Keratinocyte (primary cell): ENCODE results near the gene KIRREL2. TPM values are rescaled to one million over a fixed set of nuclear protein-coding genes. Genes with fewer than 3 reads are reported as not detected.

Experiments used
- DNase-seq: peaks from one replicate; pipeline ENCODE4 v3.0.0-alpha.2; 2011; ENCODE audit warnings: low read depth, missing footprints, low spot score
- FAIRE-seq: peaks from 2 replicates; lab custom pipeline; 2011; peaks lifted over from hg19 to GRCh38; lab: Jason Lieb, UNC
- H2AFZ ChIP-seq: 2 replicates; pipeline ENCODE4 v1.6.0; 2012; ENCODE audit warnings: low read length, control low read depth, inconsistent platforms; ENCODE audit not compliant: control insufficient read depth
- H3K27ac ChIP-seq: 2 replicates; pipeline ENCODE4 v1.5.1; 2011; ENCODE audit warnings: low read length; ENCODE audit not compliant: control insufficient read depth, insufficient read depth
- H3K27me3 ChIP-seq: 3 replicates; pipeline ENCODE4 v1.6.0; 2011; ENCODE audit warnings: low read length; ENCODE audit not compliant: control insufficient read depth, insufficient read depth; ENCODE audit errors: extremely low read depth
- H3K36me3 ChIP-seq, 2 experiments: 2 replicates in 1 of 2; 3 replicates in 1 of 2; pipeline ENCODE4 v1.5.1; 2011; ENCODE audit warnings: low read length in 2 of 2, mild to moderate bottlenecking in 1 of 2; ENCODE audit not compliant: control insufficient read depth in 2 of 2, insufficient read depth in 2 of 2; ENCODE audit errors: extremely low read depth in 1 of 2
- H3K4me1 ChIP-seq: 3 replicates; pipeline ENCODE4 v1.5.1; 2011; ENCODE audit warnings: low read length; ENCODE audit not compliant: control insufficient read depth, insufficient read depth; ENCODE audit errors: extremely low read depth
- H3K4me2 ChIP-seq: 3 replicates; pipeline ENCODE4 v1.6.0; 2011; ENCODE audit warnings: low read depth, low read length; ENCODE audit not compliant: control insufficient read depth, insufficient read depth; ENCODE audit errors: extremely low read depth
- H3K4me3 ChIP-seq, 3 experiments: fragments of 200-600 bp in 1 of 3; sonication (generic) in 1 of 3; 2 replicates in 2 of 3; 3 replicates in 1 of 3; pipeline ENCODE4 v1.5.1; 2011 to 2016; ENCODE audit warnings: low read length in 3 of 3, mild to moderate bottlenecking in 3 of 3, control low read depth in 2 of 3, inconsistent platforms in 1 of 3, low read depth in 1 of 3, mixed read lengths in 1 of 3, mixed run types in 1 of 3, moderate library complexity in 1 of 3; ENCODE audit not compliant: control insufficient read depth in 2 of 3, insufficient read depth in 2 of 3; ENCODE audit errors: extremely low read depth in 1 of 3
- H3K79me2 ChIP-seq: 2 replicates; pipeline ENCODE4 v1.6.0; 2012; ENCODE audit warnings: low read length; ENCODE audit not compliant: control insufficient read depth, insufficient read depth
- H3K9ac ChIP-seq: 3 replicates; pipeline ENCODE4 v1.6.0; 2011; ENCODE audit warnings: low read length; ENCODE audit not compliant: control insufficient read depth, insufficient read depth; ENCODE audit errors: extremely low read depth
- H3K9me1 ChIP-seq: 3 replicates; pipeline ENCODE4 v1.6.0; 2011; ENCODE audit warnings: low read length; ENCODE audit not compliant: control insufficient read depth, insufficient read depth; ENCODE audit errors: extremely low read depth
- H3K9me3 ChIP-seq: 2 replicates; pipeline ENCODE4 v1.5.1; 2012; ENCODE audit warnings: low read depth, low read length; ENCODE audit not compliant: control insufficient read depth
- H4K20me1 ChIP-seq: 3 replicates; pipeline ENCODE4 v1.6.0; 2011; ENCODE audit warnings: low read length; ENCODE audit not compliant: control insufficient read depth, insufficient read depth; ENCODE audit errors: extremely low read depth
- EZH2 ChIP-seq: IDR thresholded peaks from one replicate; pipeline ENCODE4 v1.6.1; 2012; ENCODE audit warnings: inconsistent platforms, mild to moderate bottlenecking, low read length, moderate library complexity
- dilution Hi-C: fragments of 300-500 bp; cut with MboI; formaldehyde crosslinking; loops from one replicate; pipeline ENCODE4 v1.7.0; 2020; ENCODE audit warnings: low sequenced_read_pairs; ENCODE audit not compliant: extremely low pct_ligation_motif_present
- polyA plus RNA-seq, 5 experiments: library from polyadenylated mRNA; depleted of rRNA in 3 of 5; stranded (reverse) in 3 of 5; stranded (forward) in 1 of 5; unstranded in 1 of 5; fragments of >200 nt; gene quantifications; 1 replicate in 1 of 5; 2 replicates in 3 of 5; 3 replicates in 1 of 5; pipeline versions ENCODE4 v1.2.1 to v1.2.3, GENCODE V29; 2011 to 2012; ENCODE audit warnings: missing spikeins in 2 of 5, low read depth in 1 of 5, low replicate concordance in 1 of 5
- TF ChIP-seq, protein P1 (sequence below), 3 experiments: IDR thresholded peaks in 1 of 3; conservative IDR thresholded peaks in 1 of 3; optimal IDR thresholded peaks in 1 of 3; 2 replicates in 2 of 3; 3 replicates in 1 of 3; pipeline versions ENCODE3 to v1.5.1; 2011; ENCODE audit warnings: low read length in 3 of 3, mild to moderate bottlenecking in 3 of 3, moderate library complexity in 2 of 3, control low read depth in 1 of 3, inconsistent platforms in 1 of 3; ENCODE audit not compliant: insufficient read depth in 2 of 3; ENCODE audit errors: extremely low read depth in 1 of 3

KIRREL2 gene
- polyA plus RNA-seq, 1 donor (not counting 4 experiments of a cell fraction or from before 2014, with no cell fraction given), result not detected

- H4K20me1 ChIP-seq, result no peaks in the 10 kb centered on the region
- no peak overlapping the region for H2AFZ ChIP-seq
- no peak overlapping the region for H3K4me2 ChIP-seq
- FAIRE-seq, result no peak
- no peak overlapping the region for H3K4me3 ChIP-seq
- H3K4me1 ChIP-seq, result peaks cover 6% of the 10 kb centered on the region
- TF ChIP-seq EZH2, result no peak
- TF ChIP-seq, protein P1, sequence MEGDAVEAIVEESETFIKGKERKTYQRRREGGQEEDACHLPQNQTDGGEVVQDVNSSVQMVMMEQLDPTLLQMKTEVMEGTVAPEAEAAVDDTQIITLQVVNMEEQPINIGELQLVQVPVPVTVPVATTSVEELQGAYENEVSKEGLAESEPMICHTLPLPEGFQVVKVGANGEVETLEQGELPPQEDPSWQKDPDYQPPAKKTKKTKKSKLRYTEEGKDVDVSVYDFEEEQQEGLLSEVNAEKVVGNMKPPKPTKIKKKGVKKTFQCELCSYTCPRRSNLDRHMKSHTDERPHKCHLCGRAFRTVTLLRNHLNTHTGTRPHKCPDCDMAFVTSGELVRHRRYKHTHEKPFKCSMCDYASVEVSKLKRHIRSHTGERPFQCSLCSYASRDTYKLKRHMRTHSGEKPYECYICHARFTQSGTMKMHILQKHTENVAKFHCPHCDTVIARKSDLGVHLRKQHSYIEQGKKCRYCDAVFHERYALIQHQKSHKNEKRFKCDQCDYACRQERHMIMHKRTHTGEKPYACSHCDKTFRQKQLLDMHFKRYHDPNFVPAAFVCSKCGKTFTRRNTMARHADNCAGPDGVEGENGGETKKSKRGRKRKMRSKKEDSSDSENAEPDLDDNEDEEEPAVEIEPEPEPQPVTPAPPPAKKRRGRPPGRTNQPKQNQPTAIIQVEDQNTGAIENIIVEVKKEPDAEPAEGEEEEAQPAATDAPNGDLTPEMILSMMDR (optimal IDR thresholded peaks at IDR 0.05 in 1 of 3, IDR thresholded peaks at IDR 0.05 in 1 of 3, conservative IDR thresholded peaks at IDR 0.05 in 1 of 3; ENCODE audit: extremely low read depth in 1 of 3, insufficient read depth in 2 of 3, low read length in 3 of 3), result no peak
- peaks cover 19% of the 10 kb centered on the region for H3K79me2 ChIP-seq
- no peaks in the 10 kb centered on the region for H3K27me3 ChIP-seq
- no peak for DNase-seq
- peaks cover 7 to 25% of the 10 kb centered on the region in 2 experiments for H3K36me3 ChIP-seq
- no peak overlapping the region for H3K9ac ChIP-seq
- H3K9me1 ChIP-seq, result no peaks in the 10 kb centered on the region
- dilution Hi-C loops, result no loop called here
- no peak overlapping the region for H3K27ac ChIP-seq
- H3K9me3 ChIP-seq, result no peaks in the 10 kb centered on the region
Measured at GRCh38 chr19:35895911-35896642, 39.4 kb downstream of the KIRREL2 start.

- H4K20me1 ChIP-seq, result no peaks in the 10 kb centered on the region
- no peaks in the 10 kb centered on the region for H3K27me3 ChIP-seq
- H3K79me2 ChIP-seq, result peaks cover 19% of the 10 kb centered on the region
- DNase-seq, result no peak
- peaks cover 7 to 25% of the 10 kb centered on the region in 2 experiments for H3K36me3 ChIP-seq
- no peak for FAIRE-seq
- no peak for TF ChIP-seq EZH2
- TF ChIP-seq, protein P1 (optimal IDR thresholded peaks at IDR 0.05 in 1 of 3, IDR thresholded peaks at IDR 0.05 in 1 of 3, conservative IDR thresholded peaks at IDR 0.05 in 1 of 3; ENCODE audit: extremely low read depth in 1 of 3, insufficient read depth in 2 of 3, low read length in 3 of 3), result no peak
- no peaks in the 10 kb centered on the region for H3K9me1 ChIP-seq
- no peaks in the 10 kb centered on the region for H3K9me3 ChIP-seq
- no peak overlapping the region for H2AFZ ChIP-seq
- dilution Hi-C loops, result no loop called here
- H3K4me2 ChIP-seq, result no peak overlapping the region
- H3K9ac ChIP-seq, result no peak overlapping the region
- no peak overlapping the region for H3K27ac ChIP-seq
- peaks cover 12% of the 10 kb centered on the region for H3K4me1 ChIP-seq
- no peak overlapping the region for H3K4me3 ChIP-seq
Measured at GRCh38 chr19:35896643-35897040, 39.9 kb downstream of the KIRREL2 start.
